GM21526 (cell line): ENCODE data around the gene TMEM116.
"Not testable (repeated sequence)": the region's sequence is repeated elsewhere in the genome, so short reads cannot be mapped to it uniquely, and the experiment has no call there.

Experiments used
- ATAC-seq: cut with Tn5 transposase; IDR thresholded peaks from one replicate; pipeline ENCODE4 v1.9.1; 2021; ENCODE audit warnings: moderate library complexity; ENCODE audit not compliant: unreplicated experiment, low FRiP score

Gene TMEM116

DNA sequence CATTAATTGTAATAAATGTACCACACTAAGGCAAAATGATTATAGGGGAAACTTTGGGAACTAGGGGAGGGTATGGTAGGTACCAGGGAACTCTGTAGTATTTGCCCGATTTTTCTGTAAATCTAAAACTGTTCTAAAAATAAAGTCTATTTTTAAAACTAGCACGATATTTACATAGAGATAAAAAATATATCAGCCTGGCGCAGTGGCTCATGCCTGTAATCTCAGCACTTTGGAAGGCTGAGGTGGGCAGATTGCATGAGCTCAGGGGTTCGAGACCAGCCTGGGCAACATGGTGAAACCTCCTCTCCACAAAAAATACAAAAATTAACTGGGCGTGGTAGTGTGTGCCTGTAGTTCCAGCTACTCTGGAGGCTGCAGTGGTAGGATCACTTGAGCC, 32.4 kb downstream of the TMEM116 start:
- no peak for ATAC-seq

DNA sequence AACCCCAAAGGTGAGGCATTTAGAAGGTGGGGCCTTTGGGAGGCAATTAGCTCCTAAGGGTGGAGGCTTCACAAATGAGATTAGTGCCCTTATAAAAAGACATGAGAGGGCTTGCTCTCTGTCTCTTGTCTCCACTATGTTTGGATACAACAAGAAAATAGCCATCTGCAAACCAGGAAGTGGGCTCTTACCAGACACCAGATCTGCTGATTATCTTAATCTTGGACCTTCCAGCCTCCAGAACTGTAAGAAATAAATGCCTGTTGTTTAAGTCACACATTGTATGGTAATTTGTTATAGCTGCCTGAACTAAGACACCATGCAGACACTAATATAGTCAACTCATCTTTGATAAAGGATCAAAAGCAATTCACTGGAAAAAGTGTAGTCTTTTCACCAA, 34.4 kb downstream of the TMEM116 start:
- no peak for ATAC-seq

DNA sequence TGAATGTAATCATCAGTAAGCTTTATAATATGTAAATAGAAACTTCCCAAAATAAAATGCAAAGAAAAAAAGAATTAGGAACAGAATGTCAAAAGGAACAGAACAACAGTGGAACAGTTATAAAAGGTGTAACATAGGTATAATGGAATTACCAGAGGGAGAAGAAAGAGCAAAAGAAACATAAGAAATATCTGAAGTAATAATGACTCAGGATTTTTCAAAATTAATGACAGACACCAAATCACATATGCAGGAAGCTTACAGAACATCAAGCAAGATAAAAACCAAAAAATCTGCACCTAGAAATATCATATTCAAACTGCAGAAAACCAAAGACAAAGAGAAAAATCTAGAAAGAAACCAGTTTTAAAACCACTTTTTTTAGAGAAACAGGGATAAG, 36.1 kb downstream of the TMEM116 start:
- ATAC-seq = no peak

DNA sequence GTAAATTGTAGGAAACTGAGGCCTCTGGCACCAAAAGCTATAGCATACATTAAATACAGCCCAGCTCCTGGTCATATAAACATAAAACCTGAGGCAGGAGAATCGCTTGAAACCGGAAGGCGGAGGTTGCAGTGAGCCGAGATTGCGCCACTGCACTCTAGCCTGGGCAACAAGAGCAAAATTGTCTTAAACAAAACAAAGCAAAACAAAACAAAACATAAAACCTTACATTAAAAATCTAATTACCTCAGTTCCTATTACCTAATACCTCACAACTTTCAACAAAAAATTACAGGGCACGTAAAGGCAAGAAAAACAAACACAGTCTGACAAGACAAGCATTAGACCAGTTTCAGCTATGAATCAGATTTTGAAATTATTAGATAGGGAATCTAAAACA, 36.7 kb downstream of the TMEM116 start:
- ATAC-seq = no peak

DNA sequence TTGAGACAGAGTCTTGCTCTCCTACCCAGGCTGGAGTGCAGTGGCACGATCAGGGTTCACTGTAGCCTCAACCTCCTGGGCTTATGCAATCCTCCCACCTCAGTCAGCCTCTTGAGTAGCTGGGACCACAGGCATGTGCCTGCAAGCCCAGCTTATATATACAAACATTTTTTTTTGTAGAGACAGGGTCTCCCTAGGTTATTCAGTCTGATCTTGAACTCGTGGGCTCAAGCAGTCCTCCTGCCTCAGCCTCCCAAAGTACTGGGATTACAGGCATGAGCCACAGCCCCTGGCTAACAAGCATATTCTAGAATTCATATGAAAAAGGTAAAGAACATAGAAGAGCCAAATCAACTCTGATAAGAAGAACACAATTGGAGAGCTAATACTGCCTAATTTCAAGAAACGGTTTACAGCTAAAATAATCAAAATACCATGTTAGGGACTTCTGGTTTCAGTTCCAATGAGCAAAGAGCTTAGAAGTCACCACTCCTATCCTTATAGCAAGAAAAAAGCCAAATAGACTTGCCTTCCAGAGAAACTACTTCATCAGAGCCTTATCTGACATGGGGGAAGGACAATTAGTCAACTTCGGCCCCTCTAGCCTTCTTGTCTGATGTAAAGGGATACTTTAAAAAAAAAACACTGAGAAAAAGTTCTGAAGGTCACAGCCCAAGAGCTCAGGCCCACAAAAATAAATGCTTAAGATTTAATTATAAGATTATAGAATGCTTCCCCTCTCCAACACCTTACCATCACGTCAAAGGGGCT, 37.6 kb downstream of the TMEM116 start:
- ATAC-seq = no peak

DNA sequence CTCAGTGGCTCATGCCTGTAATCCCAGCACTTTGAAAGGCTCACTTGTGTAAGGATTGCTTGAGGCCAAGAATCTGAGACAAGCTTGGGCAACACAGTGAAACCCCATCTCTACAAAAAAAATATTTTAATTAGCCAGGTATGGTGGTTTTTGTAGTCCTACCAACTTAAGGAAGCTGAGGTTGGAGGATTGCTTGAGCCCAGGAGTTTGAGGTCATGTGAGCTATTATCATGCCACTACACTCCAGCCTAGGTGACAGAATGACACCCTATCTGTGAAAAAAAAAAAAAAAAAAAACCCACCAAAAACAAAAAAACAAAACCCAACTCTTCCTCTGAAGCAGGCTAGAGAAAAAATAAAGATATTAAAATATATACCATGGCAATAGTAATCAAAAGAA, 41.2 kb downstream of the TMEM116 start:
- no peak for ATAC-seq

DNA sequence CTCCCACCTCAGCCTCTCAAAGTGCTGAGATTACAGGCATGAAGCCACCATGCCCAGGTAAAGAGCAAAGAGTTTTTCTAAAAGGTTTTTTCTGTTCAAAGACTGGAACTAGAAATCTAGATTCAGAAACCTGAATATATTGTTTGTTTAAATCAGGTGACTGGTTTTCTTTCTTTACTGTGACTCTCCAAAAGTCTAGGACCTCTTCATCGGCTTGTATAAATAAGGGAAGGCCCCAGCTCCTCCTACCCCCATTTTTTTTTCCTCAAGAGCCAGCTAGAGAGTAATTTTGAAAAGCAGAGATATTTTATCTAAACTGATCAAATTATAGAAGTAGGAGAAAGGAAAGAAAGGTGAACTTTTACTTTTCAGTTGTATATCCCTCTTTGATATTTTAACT, 48.0 kb downstream of the TMEM116 start:
- ATAC-seq = no peak

DNA sequence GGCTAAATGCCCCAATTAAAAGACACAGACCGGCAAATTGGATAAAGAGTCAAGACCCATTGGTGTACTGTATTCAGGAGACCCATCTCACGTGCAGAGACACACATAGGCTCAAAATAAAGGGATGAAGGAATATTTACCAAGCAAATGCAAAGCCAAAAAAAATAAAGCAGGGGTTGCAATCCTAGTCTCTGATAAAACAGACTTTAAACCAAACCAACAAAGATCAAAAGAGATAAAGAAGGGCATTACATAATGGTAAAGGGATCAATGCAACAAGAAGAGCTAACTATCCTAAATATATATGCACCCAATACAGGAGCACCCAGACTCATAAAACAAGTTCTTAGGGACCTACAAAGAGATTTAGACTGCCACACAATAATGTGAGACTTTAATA, 53.4 kb downstream of the TMEM116 start:
- not testable (repeated sequence) for ATAC-seq

DNA sequence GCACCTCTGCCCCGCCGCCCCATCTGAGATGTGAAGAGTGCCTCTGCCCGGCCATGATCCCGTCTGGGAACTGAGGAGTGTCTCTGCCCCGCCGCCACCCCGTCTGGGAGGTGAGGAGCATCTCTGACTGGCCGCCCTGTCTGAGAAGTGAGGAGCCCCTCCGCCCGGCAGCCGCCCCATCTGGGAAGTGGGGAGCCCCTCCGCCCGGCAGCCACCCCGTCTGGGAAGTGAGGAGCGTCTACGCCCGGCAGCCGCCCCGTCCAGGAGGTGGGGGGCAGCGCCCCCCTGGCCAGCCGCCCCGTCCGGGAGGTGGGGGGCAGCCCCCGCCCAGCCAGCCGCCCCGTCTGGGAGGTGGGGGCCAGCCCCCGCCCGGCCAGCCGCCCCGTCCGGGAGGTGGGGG, 55.7 kb downstream of the TMEM116 start:
- ATAC-seq = not testable (repeated sequence)

DNA sequence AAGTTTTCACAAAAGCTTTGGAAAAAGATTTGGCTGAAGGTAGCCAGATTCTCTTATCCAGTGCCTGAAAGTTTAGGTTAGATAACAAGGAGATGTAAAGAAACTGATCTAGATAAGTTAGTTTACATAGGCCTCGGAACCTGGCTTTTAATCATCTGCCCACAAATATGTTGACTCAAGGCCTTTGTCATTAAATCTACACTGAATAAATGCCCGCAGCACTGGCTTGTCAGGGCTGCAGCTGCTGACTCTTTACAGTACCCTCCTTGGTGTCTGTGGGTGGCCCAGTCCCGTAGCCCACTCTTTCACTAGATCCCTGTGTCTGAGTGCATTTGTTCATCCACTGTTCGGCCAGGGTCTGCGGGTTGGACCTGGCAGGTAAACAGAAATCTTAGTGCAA, 58.0 kb downstream of the TMEM116 start:
- no peak for ATAC-seq

DNA sequence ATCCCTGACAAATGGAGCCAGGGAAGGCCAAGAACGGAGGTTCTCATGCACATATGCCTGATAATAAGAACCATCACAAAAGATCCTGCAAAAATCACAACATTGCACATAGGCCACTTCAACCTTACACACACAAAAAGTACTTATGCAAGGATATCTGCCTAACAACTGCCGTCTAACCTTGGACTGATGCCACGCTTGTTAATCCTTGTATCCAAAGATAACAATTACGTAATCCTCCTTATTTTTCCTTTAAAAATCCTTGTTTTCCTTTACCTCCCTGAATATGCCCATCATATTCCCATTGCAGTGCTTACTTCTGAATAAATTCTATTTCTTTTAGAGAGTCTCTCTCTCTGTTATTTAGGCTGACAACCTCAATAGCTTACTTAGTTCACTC, 59.5 kb downstream of the TMEM116 start:
- ATAC-seq = no peak

DNA sequence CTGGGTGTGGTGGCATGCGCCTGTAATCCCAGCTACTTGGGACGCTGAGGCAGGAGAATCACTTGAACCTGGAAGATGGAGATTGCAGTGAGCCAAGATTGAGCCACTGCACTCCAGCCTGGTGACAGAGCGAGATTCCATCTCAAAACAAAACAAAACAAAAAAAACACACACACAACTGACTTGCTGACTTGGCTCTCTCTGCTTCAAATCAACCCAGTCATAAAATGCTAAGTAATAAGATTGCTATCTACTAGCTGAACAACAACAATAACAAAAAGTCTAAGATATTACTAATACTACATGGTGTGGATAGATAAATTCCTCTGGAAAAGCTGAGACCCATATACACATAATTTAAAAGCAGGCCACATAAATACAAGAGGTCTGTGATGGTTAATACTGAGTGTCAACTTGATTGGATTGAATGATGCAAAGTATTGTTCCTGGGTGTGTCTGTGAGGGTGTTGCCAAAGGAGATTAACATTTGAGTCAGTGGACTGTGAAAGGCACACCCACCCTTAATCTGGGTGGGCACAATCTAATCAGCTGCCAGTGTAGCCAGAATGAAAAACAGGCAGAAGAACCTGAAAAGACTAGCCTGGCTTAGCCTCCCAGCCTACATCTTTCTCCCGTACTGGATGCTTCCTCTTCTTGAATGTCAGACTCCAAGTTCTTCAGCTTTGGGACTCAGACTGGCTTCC, 60.7 kb downstream of the TMEM116 start:
- not testable (repeated sequence) for ATAC-seq

DNA sequence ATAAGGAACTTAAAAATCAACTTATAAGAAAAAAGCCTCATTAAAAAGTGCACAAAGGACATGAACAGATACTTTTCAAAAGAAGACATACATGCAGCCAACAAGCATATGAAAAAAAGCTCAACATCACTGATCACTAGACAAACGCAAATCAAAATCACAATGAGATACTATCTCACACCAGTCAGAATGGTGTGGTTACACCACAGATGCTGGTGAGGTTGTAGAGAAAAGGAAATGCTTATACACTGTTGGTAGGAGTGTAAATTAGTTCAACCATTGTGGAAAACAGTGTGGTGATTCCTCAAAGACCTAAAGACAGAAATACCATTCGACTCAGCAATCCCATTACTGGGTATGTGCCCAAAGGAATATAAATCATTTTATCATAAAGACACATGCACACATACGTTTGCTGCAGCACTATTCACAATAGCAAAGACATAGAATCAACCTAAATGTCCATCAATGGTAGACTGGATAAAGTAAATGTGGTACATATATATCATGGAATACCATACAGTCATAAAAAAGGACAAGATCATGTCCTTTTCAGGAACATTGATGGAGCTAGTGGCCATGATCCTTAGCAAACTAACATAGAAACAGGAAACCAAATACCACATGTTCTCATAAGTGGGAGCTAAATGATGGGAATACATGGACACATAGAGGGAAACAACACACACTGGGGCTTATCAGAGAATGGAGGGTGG, 61.8 kb downstream of the TMEM116 start:
- not testable (repeated sequence) for ATAC-seq

DNA sequence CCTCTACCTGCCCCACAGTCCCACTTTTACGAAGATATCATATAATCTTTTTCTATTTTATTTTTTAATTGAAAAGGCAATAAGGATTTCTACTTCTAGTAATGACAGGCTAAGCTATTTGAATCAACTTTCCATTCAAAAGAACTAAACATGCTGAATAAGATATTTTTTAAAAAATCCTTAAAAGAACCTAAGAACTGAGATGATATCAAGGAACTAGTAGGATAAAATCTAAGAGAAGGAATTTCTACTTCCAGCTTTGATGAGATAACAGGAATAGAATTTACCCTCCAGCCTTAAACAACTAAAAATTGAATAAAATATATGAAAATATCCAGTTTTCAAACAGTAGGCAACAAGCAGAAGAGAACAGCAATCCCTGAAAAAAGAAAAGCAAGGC, 69.0 kb downstream of the TMEM116 start:
- no peak for ATAC-seq

DNA sequence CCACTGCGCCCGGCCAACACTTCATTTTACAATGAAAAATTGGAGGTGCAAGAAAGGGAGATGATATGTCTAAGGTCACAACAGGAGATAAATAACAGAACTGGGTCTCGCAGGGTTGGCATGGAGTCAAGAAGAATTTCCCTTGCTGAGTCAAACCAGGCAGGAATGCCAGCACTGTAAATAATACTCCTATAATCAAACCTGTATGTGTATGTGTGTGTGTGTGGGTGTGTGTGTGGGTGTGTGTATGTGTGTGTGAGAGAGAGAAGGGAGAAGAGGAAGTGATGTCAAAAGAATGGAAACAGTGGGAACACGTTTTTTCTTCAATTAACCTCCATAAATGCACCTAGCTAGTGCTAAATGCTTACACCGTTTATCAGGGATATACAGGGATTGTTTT, 70.4 kb downstream of the TMEM116 start:
- no peak for ATAC-seq

DNA sequence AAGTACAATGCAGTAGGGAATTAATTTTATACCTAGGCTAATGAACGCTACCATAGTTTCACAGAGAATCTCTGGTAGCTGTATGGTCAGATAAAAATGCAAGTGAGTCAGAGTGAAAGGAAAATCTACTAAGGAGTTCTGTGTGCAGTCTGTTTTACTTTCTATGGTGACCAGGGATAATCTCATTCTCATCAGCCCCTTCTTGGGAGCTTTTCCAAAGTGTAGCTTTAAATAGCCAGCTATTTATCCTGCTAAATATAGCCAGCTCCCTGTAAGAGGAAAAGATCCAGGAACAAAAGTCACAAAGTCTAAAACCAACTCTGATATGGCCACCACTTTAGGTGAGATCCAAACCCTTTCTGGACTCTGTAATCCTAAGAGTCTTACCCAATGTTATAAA, 75.5 kb downstream of the TMEM116 start:
- ATAC-seq = no peak

DNA sequence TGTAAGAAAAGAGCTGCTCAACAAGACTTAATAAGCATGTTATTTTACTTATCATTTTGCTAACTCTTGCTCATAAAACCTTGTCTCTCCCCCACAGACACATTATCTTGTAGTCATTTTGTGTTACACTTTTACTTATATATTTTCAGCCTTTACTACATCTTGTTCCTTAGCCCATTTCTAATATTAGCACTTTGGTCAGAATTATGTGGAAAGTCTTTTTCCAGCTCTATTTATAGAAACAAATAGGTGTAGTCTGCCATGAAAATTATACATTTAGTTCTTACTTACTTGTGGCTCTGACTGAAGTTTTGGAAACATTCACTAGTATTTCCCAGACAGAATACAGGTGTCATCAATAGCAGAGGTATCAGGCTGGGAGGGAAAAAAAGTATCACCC, 76.1 kb downstream of the TMEM116 start:
- no peak for ATAC-seq

DNA sequence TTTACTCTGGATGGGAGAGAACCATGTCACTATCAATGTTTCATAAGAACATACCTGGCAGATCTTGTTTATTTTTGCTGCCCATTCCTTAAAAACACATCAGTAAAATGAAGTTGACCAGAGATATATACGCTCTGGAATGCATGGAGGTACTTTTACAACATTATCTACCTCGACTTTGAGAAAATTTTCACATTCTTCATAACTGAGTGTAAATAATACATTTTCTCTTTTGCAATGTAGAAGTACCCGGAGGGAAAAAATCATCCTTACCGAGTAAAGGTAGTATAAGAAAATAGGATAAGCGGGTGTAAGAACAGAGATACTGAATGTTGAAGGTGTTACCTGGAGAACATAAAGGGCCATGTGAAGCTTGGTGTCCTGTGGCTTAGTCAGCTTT, 80.7 kb downstream of the TMEM116 start:
- no peak for ATAC-seq

DNA sequence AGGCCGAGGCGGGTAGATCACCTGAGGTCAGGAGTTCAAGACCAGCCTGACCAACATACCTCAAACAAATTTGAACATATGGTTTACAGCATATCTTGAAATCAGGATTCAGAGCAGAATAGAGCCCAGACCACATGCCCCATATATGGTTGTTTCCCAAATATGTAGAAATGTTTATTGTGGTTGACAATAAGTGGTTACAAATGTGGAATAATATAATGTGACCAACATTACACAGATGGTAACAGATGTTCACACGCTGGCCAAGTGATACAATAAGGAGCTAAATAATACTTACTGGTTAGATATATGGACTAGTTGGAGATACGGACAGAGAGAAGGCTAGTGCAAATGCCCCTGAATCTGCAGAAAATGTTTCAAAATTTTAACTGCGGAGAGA, 85.6 kb downstream of the TMEM116 start:
- ATAC-seq = no peak

DNA sequence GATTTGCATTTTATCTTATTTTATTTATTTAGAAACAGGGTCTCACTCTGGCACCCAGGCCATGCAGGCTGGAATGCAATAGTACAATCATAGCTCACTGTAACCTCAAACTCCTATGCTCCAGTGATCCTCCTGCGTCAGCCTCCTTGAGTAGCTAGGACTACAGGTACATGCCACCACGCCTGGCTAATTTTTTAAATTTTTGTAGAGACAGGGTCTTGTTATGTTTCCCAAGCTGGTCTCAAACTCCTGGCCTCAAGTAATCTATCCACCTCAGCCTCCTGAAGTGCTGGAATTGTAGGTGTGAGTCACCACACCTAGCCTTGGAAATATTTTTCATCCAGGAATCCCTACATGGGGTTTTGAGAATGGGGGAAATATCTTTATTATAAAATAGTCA, 86.3 kb downstream of the TMEM116 start:
- no peak for ATAC-seq

DNA sequence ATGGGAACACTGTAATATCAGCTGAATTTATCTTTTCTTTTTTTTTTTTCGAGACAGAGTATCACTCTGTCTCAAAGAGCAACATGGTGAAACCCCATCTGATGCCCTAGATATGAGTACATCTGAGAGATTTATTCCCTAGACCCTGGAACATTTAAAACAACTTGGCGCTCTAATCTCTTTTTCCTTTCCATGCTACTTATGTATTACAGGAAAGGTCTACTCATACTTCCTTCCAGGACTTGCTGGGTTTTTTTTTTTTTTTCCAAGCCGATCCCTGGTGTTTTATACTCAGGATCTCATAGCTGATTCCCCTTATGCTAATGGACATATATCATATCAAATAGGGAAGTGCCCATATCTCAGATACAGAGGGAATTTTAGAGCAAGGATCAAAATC, 87.8 kb downstream of the TMEM116 start:
- no peak for ATAC-seq

DNA sequence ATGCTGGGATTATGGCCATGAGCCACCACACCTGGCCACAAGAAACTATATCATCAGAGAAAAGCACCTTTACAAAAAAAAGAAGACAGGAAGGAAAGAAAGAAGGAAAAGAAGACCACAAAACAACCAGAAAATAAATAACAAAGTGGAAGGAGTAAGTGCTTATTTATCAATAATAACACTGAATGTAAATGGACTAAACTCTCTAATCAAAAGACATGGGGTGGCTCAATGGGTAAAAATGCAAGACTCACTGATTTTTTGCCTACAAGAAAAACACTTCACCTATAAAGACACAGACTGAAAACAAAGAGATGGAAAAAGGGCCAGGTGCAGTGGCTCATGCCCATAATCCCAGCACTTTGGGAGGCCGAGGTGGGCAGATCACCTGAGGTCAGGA, 105.2 kb downstream of the TMEM116 start:
- no peak for ATAC-seq
